HG02870 (cell line): Measurements from ENCODE around the gene STPG2.

Experiments used
- ATAC-seq: cut with Tn5 transposase; IDR thresholded peaks from one replicate; pipeline ENCODE4 v1.9.1; 2021; ENCODE audit warnings: mild to moderate bottlenecking, moderate library complexity; ENCODE audit not compliant: unreplicated experiment

Gene STPG2

GRCh38 chr4:98094118-98094517 lies 49.2 kb downstream of the STPG2 start:
- ATAC-seq = no peak

GRCh38 chr4:98093662-98094061 lies 49.6 kb downstream of the STPG2 start:
- ATAC-seq = no peak

GRCh38 chr4:98092833-98093439 lies 50.3 kb downstream of the STPG2 start:
- no peak for ATAC-seq

GRCh38 chr4:98081936-98082335 lies 61.3 kb downstream of the STPG2 start:
- ATAC-seq = no peak

- no peak for ATAC-seq
Measured at GRCh38 chr4:98068495-98068894, 74.8 kb downstream of the STPG2 start.

- ATAC-seq = no peak
Measured at GRCh38 chr4:98055800-98056501, 87.3 kb downstream of the STPG2 start.

- no peak for ATAC-seq
Measured at GRCh38 chr4:98046665-98047064, 96.6 kb downstream of the STPG2 start.

- ATAC-seq = no peak
Measured at GRCh38 chr4:98030059-98030458, 113.2 kb downstream of the STPG2 start.

GRCh38 chr4:98027827-98028226 lies 115.4 kb downstream of the STPG2 start:
- ATAC-seq = no peak

GRCh38 chr4:98026362-98026761 lies 116.9 kb downstream of the STPG2 start:
- no peak for ATAC-seq

- ATAC-seq = no peak
Measured at GRCh38 chr4:98006814-98007412, 136.4 kb downstream of the STPG2 start.

- no peak for ATAC-seq
Measured at GRCh38 chr4:98006060-98006459, 137.2 kb downstream of the STPG2 start.

- no peak for ATAC-seq
Measured at GRCh38 chr4:98000940-98001339, 142.3 kb downstream of the STPG2 start.

GRCh38 chr4:97998203-97998602 lies 145.1 kb downstream of the STPG2 start:
- no peak for ATAC-seq

- no peak for ATAC-seq
Measured at GRCh38 chr4:97994765-97995465, 148.4 kb downstream of the STPG2 start.

- no peak for ATAC-seq
Measured at GRCh38 chr4:97990409-97990808, 152.9 kb downstream of the STPG2 start.

- ATAC-seq = no peak
Measured at GRCh38 chr4:97987019-97987648, 156.1 kb downstream of the STPG2 start.

GRCh38 chr4:97984545-97985131 lies 158.6 kb downstream of the STPG2 start:
- no peak for ATAC-seq

- no peak for ATAC-seq
Measured at GRCh38 chr4:97978791-97979488, 164.3 kb downstream of the STPG2 start.
